ENCODE data around the gene FAM184B. TPM values are rescaled to one million over a fixed set of nuclear protein-coding genes. Genes with fewer than 3 reads are reported as not detected.

FAM184B gene
- total RNA-seq, 1 experiment from 2014 or later = 0.07 TPM

DNA sequence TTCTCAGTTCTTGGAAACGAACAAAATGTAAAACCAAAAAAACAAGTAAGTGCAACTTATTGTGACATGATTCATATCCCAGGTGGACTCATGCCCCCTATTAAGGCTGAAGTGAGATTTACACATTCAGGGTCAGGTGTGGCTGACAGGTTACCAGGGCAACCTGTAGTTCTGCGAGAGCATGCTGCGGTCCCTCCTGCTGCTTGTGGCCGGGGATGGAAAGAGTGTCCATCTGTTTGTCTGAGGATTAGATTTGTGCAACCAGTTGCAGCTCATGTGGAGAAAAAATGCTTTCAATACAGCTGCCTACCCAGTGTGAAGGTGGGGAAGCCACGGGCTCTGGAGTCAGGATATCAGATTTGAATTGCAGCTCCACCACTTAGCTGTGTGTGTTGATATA lies 78.8 kb downstream of the FAM184B start:
- ATAC-seq = no peak
- BruUV-seq (replicated peaks) = no TSS peak
- H2AFZ ChIP-seq (ENCODE audit: low read depth, low read length, poor library complexity, severe bottlenecking) = no peak overlapping the region
- peaks cover 9% of the 10 kb centered on the region; the same call in 1 of the 2 replicates for H3K27me3 ChIP-seq (ENCODE audit: insufficient read depth, low read length)
- intact Hi-C loops (cut with micrococcal nuclease) = no loop called here
- no peak for DNase-seq (ENCODE audit: low read depth, low spot score)
- CTCF ChIA-PET = no interaction called here
- H4K20me1 ChIP-seq (ENCODE audit: insufficient read depth) = no peaks in the 10 kb centered on the region
- TF ChIP-seq, protein P1, sequence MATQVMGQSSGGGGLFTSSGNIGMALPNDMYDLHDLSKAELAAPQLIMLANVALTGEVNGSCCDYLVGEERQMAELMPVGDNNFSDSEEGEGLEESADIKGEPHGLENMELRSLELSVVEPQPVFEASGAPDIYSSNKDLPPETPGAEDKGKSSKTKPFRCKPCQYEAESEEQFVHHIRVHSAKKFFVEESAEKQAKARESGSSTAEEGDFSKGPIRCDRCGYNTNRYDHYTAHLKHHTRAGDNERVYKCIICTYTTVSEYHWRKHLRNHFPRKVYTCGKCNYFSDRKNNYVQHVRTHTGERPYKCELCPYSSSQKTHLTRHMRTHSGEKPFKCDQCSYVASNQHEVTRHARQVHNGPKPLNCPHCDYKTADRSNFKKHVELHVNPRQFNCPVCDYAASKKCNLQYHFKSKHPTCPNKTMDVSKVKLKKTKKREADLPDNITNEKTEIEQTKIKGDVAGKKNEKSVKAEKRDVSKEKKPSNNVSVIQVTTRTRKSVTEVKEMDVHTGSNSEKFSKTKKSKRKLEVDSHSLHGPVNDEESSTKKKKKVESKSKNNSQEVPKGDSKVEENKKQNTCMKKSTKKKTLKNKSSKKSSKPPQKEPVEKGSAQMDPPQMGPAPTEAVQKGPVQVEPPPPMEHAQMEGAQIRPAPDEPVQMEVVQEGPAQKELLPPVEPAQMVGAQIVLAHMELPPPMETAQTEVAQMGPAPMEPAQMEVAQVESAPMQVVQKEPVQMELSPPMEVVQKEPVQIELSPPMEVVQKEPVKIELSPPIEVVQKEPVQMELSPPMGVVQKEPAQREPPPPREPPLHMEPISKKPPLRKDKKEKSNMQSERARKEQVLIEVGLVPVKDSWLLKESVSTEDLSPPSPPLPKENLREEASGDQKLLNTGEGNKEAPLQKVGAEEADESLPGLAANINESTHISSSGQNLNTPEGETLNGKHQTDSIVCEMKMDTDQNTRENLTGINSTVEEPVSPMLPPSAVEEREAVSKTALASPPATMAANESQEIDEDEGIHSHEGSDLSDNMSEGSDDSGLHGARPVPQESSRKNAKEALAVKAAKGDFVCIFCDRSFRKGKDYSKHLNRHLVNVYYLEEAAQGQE (IDR thresholded peaks at IDR 0.05; ENCODE audit: low read depth) = no peak
- RAD21 ChIA-PET (ENCODE audit: low non-redundant PET in 1 of 2, low total read pairs in 2 of 2, uncharacterized antibody in 2 of 2, unreplicated experiment in 2 of 2) = no interaction called here
- no peaks in the 10 kb centered on the region for H3K4me1 ChIP-seq (ENCODE audit: control insufficient read depth in 1 of 2, insufficient read depth in 2 of 2, low read length in 2 of 2)
- H3K36me3 ChIP-seq (ENCODE audit: control insufficient read depth in 1 of 2, insufficient read depth in 2 of 2, low read length in 2 of 2) = no peaks in the 10 kb centered on the region
- H3K9me3 ChIP-seq (ENCODE audit: control insufficient read depth in 1 of 2, insufficient read depth in 1 of 2, low read depth in 1 of 2, low read length in 2 of 2) = no peaks in the 10 kb centered on the region
- H3K4me2 ChIP-seq (ENCODE audit: low read length) = no peak overlapping the region
- no peak overlapping the region for H3K27ac ChIP-seq (ENCODE audit: low read depth, low read length)
- H3K79me2 ChIP-seq (ENCODE audit: insufficient read depth, low read length) = no peaks in the 10 kb centered on the region
- H3K4me3 ChIP-seq (replicated peaks in 1 of 2; ENCODE audit: low read depth in 1 of 2, low read length in 2 of 2) = no peak overlapping the region
- H3K9ac ChIP-seq (ENCODE audit: low read length) = no peak overlapping the region
- no peaks in the 10 kb centered on the region for H3K9me2 ChIP-seq (ENCODE audit: insufficient read depth)
- POLR2A ChIA-PET = no interaction called here

DNA sequence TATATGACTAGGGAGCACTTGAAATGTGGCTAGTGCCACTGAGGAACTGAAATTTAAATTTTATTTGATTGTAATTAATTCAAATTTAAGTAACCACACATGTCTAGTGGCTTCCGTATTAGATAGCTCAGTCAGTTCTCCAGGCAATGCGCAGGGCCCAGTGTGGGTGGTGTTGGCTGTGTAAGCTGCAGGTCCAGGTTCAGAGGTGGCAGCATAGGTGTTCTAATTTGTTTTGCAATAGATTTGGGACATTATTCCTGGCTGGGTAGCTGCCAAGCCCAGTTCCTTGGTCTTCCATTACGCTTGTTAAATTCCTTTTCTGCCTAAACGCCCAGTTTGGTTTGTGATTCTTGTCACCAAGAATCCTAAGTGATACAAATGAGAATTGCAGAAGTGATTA lies 79.5 kb downstream of the FAM184B start:
- no peaks in the 10 kb centered on the region for H3K9me2 ChIP-seq (ENCODE audit: insufficient read depth)
- peaks cover 9% of the 10 kb centered on the region; the same call in 1 of the 2 replicates for H3K27me3 ChIP-seq (ENCODE audit: insufficient read depth, low read length)
- ChIA-PET CTCF (no interaction called here), RAD21 (ENCODE audit: low non-redundant PET in 1 of 2, low total read pairs in 2 of 2, uncharacterized antibody in 2 of 2, unreplicated experiment in 2 of 2) (no interaction called here), POLR2A (no interaction called here)
- H3K79me2 ChIP-seq (ENCODE audit: insufficient read depth, low read length) = no peaks in the 10 kb centered on the region
- H2AFZ ChIP-seq (ENCODE audit: low read depth, low read length, poor library complexity, severe bottlenecking) = no peak overlapping the region
- no peaks in the 10 kb centered on the region for H4K20me1 ChIP-seq (ENCODE audit: insufficient read depth)
- no peaks in the 10 kb centered on the region for H3K36me3 ChIP-seq (ENCODE audit: control insufficient read depth in 1 of 2, insufficient read depth in 2 of 2, low read length in 2 of 2)
- H3K4me3 ChIP-seq (replicated peaks in 1 of 2; ENCODE audit: low read depth in 1 of 2, low read length in 2 of 2) = no peak overlapping the region
- H3K27ac ChIP-seq (ENCODE audit: low read depth, low read length) = no peak overlapping the region
- H3K9me3 ChIP-seq (ENCODE audit: control insufficient read depth in 1 of 2, insufficient read depth in 1 of 2, low read depth in 1 of 2, low read length in 2 of 2) = no peaks in the 10 kb centered on the region
- H3K9ac ChIP-seq (ENCODE audit: low read length) = no peak overlapping the region
- H3K4me2 ChIP-seq (ENCODE audit: low read length) = no peak overlapping the region
- ATAC-seq (no peak), DNase-seq (ENCODE audit: low read depth, low spot score) (no peak)
- no TSS peak for BruUV-seq (replicated peaks)
- no peaks in the 10 kb centered on the region for H3K4me1 ChIP-seq (ENCODE audit: control insufficient read depth in 1 of 2, insufficient read depth in 2 of 2, low read length in 2 of 2)
- intact Hi-C loops (cut with micrococcal nuclease) = no loop called here
- TF ChIP-seq EZH2 (IDR thresholded peaks at IDR 0.05) (no peak), TCF7L2 (IDR thresholded peaks at IDR 0.05; ENCODE audit: borderline replicate concordance, extremely low read depth, insufficient read depth, insufficient read length) (no peak), POLR2AphosphoS5 (IDR thresholded peaks at IDR 0.05; ENCODE audit: low read depth, low read length) (no peak), EZH2phosphoT487 (IDR thresholded peaks at IDR 0.05; ENCODE audit: borderline replicate concordance) (no peak), SRF (IDR thresholded peaks at IDR 0.05; ENCODE audit: low read depth) (no peak), ZNF274 (IDR thresholded peaks at IDR 0.05; ENCODE audit: low read depth, low read length) (no peak), RAD21 (IDR thresholded peaks at IDR 0.05; ENCODE audit: low read depth) (no peak), SP1 (IDR thresholded peaks at IDR 0.05; ENCODE audit: low read depth) (no peak), CBX3 (IDR thresholded peaks at IDR 0.05; ENCODE audit: low read depth) (no peak), POLR2A (IDR thresholded peaks at IDR 0.05; ENCODE audit: borderline replicate concordance, extremely low read depth, insufficient read depth, insufficient read length) (no peak), EGR1 (IDR thresholded peaks at IDR 0.05; ENCODE audit: low read depth) (no peak), ELF1 (IDR thresholded peaks at IDR 0.05; ENCODE audit: borderline replicate concordance, low read depth) (no peak), CEBPB (IDR thresholded peaks at IDR 0.05; ENCODE audit: low read depth) (no peak), SIN3A (IDR thresholded peaks at IDR 0.05; ENCODE audit: low read depth) (no peak), ZFX (IDR thresholded peaks at IDR 0.05) (no peak)
- TF ChIP-seq, protein P2, sequence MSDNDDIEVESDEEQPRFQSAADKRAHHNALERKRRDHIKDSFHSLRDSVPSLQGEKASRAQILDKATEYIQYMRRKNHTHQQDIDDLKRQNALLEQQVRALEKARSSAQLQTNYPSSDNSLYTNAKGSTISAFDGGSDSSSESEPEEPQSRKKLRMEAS (IDR thresholded peaks at IDR 0.05) = no peak
- TF ChIP-seq, protein P3, sequence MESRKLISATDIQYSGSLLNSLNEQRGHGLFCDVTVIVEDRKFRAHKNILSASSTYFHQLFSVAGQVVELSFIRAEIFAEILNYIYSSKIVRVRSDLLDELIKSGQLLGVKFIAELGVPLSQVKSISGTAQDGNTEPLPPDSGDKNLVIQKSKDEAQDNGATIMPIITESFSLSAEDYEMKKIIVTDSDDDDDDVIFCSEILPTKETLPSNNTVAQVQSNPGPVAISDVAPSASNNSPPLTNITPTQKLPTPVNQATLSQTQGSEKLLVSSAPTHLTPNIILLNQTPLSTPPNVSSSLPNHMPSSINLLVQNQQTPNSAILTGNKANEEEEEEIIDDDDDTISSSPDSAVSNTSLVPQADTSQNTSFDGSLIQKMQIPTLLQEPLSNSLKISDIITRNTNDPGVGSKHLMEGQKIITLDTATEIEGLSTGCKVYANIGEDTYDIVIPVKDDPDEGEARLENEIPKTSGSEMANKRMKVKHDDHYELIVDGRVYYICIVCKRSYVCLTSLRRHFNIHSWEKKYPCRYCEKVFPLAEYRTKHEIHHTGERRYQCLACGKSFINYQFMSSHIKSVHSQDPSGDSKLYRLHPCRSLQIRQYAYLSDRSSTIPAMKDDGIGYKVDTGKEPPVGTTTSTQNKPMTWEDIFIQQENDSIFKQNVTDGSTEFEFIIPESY (IDR thresholded peaks at IDR 0.05; ENCODE audit: extremely low read depth, insufficient replicate concordance, low read length) = no peak

Data from HCT116 (cell line).